HEK293 (cell line): ENCODE data around the gene SYDE1.

Experiments used
- CTCF ChIP-seq: fragments of 450-650 bp; formaldehyde crosslinking; IDR thresholded peaks from 2 replicates; pipeline ENCODE4 v1.5.1; 2016; ENCODE audit warnings: missing biosample characterization, missing genetic modification characterization
- IKZF3 ChIP-seq: fragments of 450-650 bp; IDR thresholded peaks from 2 replicates; pipeline ENCODE4 v1.5.0; 2018; ENCODE audit warnings: missing biosample characterization, mild to moderate bottlenecking, missing genetic modification characterization, moderate library complexity
- YY1 ChIP-seq: fragments of 450-650 bp; formaldehyde crosslinking; IDR thresholded peaks from 2 replicates; pipeline ENCODE4 v1.5.1; 2018; ENCODE audit warnings: missing biosample characterization, missing genetic modification characterization
- ZBTB7A ChIP-seq: fragments of 450-650 bp; formaldehyde crosslinking; IDR thresholded peaks from 2 replicates; pipeline ENCODE4 v1.5.1; 2016; ENCODE audit warnings: low read depth, missing biosample characterization, missing genetic modification characterization
- ZNF239 ChIP-seq: fragments of 450-650 bp; formaldehyde crosslinking; IDR thresholded peaks from 2 replicates; pipeline ENCODE4 v1.5.1; 2016; ENCODE audit warnings: missing biosample characterization, missing genetic modification characterization
- ZNF501 ChIP-seq: fragments of 450-650 bp; formaldehyde crosslinking; IDR thresholded peaks from 2 replicates; pipeline ENCODE4 v1.5.1; 2016; ENCODE audit warnings: missing biosample characterization, missing genetic modification characterization
- ZNF670 ChIP-seq: fragments of 450-650 bp; formaldehyde crosslinking; IDR thresholded peaks from 2 replicates; pipeline ENCODE4 v1.5.1; 2016; ENCODE audit warnings: missing biosample characterization, missing genetic modification characterization, low read depth
- ZNF701 ChIP-seq: fragments of 450-650 bp; formaldehyde crosslinking; IDR thresholded peaks from 2 replicates; pipeline ENCODE4 v1.5.1; 2016; ENCODE audit warnings: missing biosample characterization, missing genetic modification characterization
- TF ChIP-seq, protein P1 (sequence below): fragments of 450-650 bp; formaldehyde crosslinking; IDR thresholded peaks from 2 replicates; pipeline ENCODE4 v1.5.1; 2016; ENCODE audit warnings: missing biosample characterization, missing genetic modification characterization

- TF ChIP-seq ZBTB7A (tag by site-specific recombination) (no peak), CTCF (tag by site-specific recombination) (no peak), ZNF239 (tag by site-specific recombination) (no peak), IKZF3 (tag by site-specific recombination) (no peak), ZNF670 (tag by site-specific recombination) (no peak), ZNF501 (tag by site-specific recombination) (no peak), YY1 (no peak), ZNF701 (tag by site-specific recombination) (no peak)
- TF ChIP-seq, protein P1, sequence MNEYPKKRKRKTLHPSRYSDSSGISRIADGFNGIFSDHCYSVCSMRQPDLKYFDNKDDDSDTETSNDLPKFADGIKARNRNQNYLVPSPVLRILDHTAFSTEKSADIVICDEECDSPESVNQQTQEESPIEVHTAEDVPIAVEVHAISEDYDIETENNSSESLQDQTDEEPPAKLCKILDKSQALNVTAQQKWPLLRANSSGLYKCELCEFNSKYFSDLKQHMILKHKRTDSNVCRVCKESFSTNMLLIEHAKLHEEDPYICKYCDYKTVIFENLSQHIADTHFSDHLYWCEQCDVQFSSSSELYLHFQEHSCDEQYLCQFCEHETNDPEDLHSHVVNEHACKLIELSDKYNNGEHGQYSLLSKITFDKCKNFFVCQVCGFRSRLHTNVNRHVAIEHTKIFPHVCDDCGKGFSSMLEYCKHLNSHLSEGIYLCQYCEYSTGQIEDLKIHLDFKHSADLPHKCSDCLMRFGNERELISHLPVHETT (tag by site-specific recombination): no peak
Measured at GRCh38 chr19:15110418-15110815, 3.2 kb downstream of the SYDE1 start.
